GM23338 (cell line): ENCODE measurements around the gene CDK5RAP1. TPM values are rescaled to one million over a fixed set of nuclear protein-coding genes. Genes with fewer than 3 reads are reported as not detected.

Source experiments
- ATAC-seq: fragments of 200-7000 bp; cut with Tn5 transposase; 3 replicates; pipeline ENCODE4 v1.9.1; 2020
- DNase-seq: peaks from one replicate; pipeline ENCODE4 v3.0.0-alpha.2; 2015; ENCODE audit warnings: low spot score
- H2AFZ ChIP-seq: fragments of 200-600 bp; sonication (generic); 2 replicates; pipeline ENCODE4 v1.8.0; 2016; ENCODE audit warnings: antibody characterized with exemption, mild to moderate bottlenecking, moderate library complexity
- H3F3A ChIP-seq: fragments of 200-600 bp; sonication (generic); replicated peaks from 2 replicates; pipeline ENCODE4 v1.8.0; 2017; ENCODE audit warnings: antibody characterized with exemption, mixed run types, low read depth
- H3K27ac ChIP-seq: fragments of 200-600 bp; sonication (generic); 2 replicates; pipeline ENCODE4 v1.6.1; 2016; ENCODE audit warnings: low read depth
- H3K27me3 ChIP-seq: fragments of 200-600 bp; sonication (generic); 2 replicates; pipeline ENCODE4 v1.8.0; 2016; ENCODE audit warnings: mild to moderate bottlenecking, mixed run types, moderate library complexity; ENCODE audit not compliant: insufficient read depth
- H3K36me3 ChIP-seq: fragments of 200-600 bp; sonication (generic); 2 replicates; pipeline ENCODE4 v1.8.0; 2016; ENCODE audit warnings: mild to moderate bottlenecking; ENCODE audit not compliant: insufficient read depth
- H3K4me1 ChIP-seq: fragments of 200-600 bp; sonication (generic); 2 replicates; pipeline ENCODE4 v1.8.0; 2016; ENCODE audit warnings: mild to moderate bottlenecking, moderate library complexity; ENCODE audit not compliant: insufficient read depth
- H3K4me2 ChIP-seq: fragments of 200-600 bp; sonication (generic); 2 replicates; pipeline ENCODE4 v1.7.1; 2017; ENCODE audit warnings: mixed run types
- H3K4me3 ChIP-seq: fragments of 200-600 bp; sonication (generic); 2 replicates; pipeline ENCODE4 v1.6.1; 2016; ENCODE audit warnings: mixed run types
- H3K79me2 ChIP-seq: fragments of 200-600 bp; sonication (generic); replicated peaks from 2 replicates; pipeline ENCODE4 v1.8.0; 2017; ENCODE audit warnings: mild to moderate bottlenecking; ENCODE audit not compliant: insufficient read depth
- H3K9me2 ChIP-seq: fragments of 200-600 bp; sonication (generic); 2 replicates; pipeline ENCODE4 v1.8.0; 2017; ENCODE audit not compliant: insufficient read depth
- H4K20me1 ChIP-seq: fragments of 200-600 bp; sonication (generic); replicated peaks from 2 replicates; pipeline ENCODE4 v1.8.0; 2017; ENCODE audit warnings: mild to moderate bottlenecking; ENCODE audit not compliant: insufficient read depth
- H3K27ac Mint-ChIP-seq: 2 replicates; pipeline ENCODE4 v1.8.0; 2020; ENCODE audit warnings: inconsistent platforms, mild to moderate bottlenecking, moderate library complexity, mixed read lengths
- H3K27me3 Mint-ChIP-seq: 3 replicates; pipeline ENCODE4 v1.8.0; 2022; ENCODE audit warnings: low read depth, mild to moderate bottlenecking, moderate library complexity, mixed read lengths, inconsistent platforms; ENCODE audit not compliant: insufficient read depth, poor library complexity
- H3K36me3 Mint-ChIP-seq: 3 replicates; pipeline ENCODE4 v1.8.0; 2021; ENCODE audit warnings: low read depth, mild to moderate bottlenecking, inconsistent platforms, moderate library complexity, mixed read lengths
- H3K4me1 Mint-ChIP-seq: 3 replicates; pipeline ENCODE4 v1.8.0; 2020; ENCODE audit warnings: mild to moderate bottlenecking, inconsistent platforms, mixed read lengths
- H3K4me3 Mint-ChIP-seq: 3 replicates; pipeline ENCODE4 v1.8.0; 2021; ENCODE audit warnings: moderate library complexity, mild to moderate bottlenecking, inconsistent platforms, mixed read lengths
- H3K9me3 Mint-ChIP-seq: 3 replicates; pipeline ENCODE4 v1.8.0; 2020; ENCODE audit warnings: moderate library complexity, mild to moderate bottlenecking, inconsistent platforms, mixed read lengths
- CTCF ChIP-seq, 2 experiments: fragments of 200-600 bp in 1 of 2; sonication (generic) in 1 of 2; conservative IDR thresholded peaks; 2 replicates each; pipeline versions ENCODE4 v1.5.1 to v1.6.1; 2016 to 2017; ENCODE audit warnings: antibody characterized with exemption in 2 of 2, low read depth in 2 of 2, mild to moderate bottlenecking in 2 of 2, moderate library complexity in 1 of 2
- ETS1 ChIP-seq: IDR thresholded peaks from 2 replicates; pipeline ENCODE4 v1.6.1; 2016; ENCODE audit warnings: antibody characterized with exemption
- EZH2 ChIP-seq: fragments of 200-600 bp; sonication (generic); IDR thresholded peaks from one replicate; pipeline ENCODE4 v1.8.0; 2017; ENCODE audit warnings: antibody characterized with exemption, mild to moderate bottlenecking, low read depth; ENCODE audit not compliant: unreplicated experiment
- EZH2phosphoT487 ChIP-seq: fragments of 200-600 bp; sonication (generic); IDR thresholded peaks from one replicate; pipeline ENCODE4 v1.8.1; 2018; ENCODE audit warnings: antibody characterized with exemption; ENCODE audit not compliant: unreplicated experiment
- JUNB ChIP-seq: IDR thresholded peaks from one replicate; pipeline ENCODE4 v1.6.1; 2016; ENCODE audit warnings: antibody characterized with exemption; ENCODE audit not compliant: unreplicated experiment
- NANOG ChIP-seq: IDR thresholded peaks from 2 replicates; pipeline ENCODE4 v1.6.1; 2016; ENCODE audit warnings: antibody characterized with exemption, borderline replicate concordance
- POLR2AphosphoS5 ChIP-seq: IDR thresholded peaks from 2 replicates; pipeline ENCODE4 v1.6.1; 2016; ENCODE audit warnings: antibody characterized with exemption, low read depth
- STAT1 ChIP-seq: IDR thresholded peaks from one replicate; pipeline ENCODE4 v1.6.1; 2016; ENCODE audit warnings: antibody characterized with exemption; ENCODE audit not compliant: unreplicated experiment
- ZNF114 ChIP-seq: fragments of 250-450 bp; sonication (Bioruptor Pico); IDR thresholded peaks from 2 replicates; pipeline ENCODE4 v1.5.0; 2020; ENCODE audit warnings: mild to moderate bottlenecking, moderate library complexity
- ZNF462 ChIP-seq: fragments of 250-450 bp; sonication (Bioruptor Pico); IDR thresholded peaks from 2 replicates; pipeline ENCODE4 v1.5.0; 2020; ENCODE audit warnings: mild to moderate bottlenecking, moderate library complexity
- polyA plus RNA-seq: library from polyadenylated mRNA; unstranded; fragments of >200 nt; fragmentation: Nextera tagmentation; extraction: Ambion mirVana; gene quantifications from 2 replicates; pipeline ENCODE4 v1.2.1, GENCODE V29; 2016
- total RNA-seq: library from RNA; depleted of rRNA; stranded (reverse); fragments of >200 nt; shearing (Covaris generic); gene quantifications from 2 replicates; pipeline ENCODE4 v1.2.3, GENCODE V29; 2014

Gene CDK5RAP1
- total and polyA plus RNA-seq, 2 experiments from 2014 or later: 33.8 to 38.1 TPM

GRCh38 chr20:33411711-33412483 is 10.6 kb upstream of the CDK5RAP1 start (continued):
- TF ChIP-seq NANOG: no peak
- TF ChIP-seq EZH2phosphoT487: no peak
- TF ChIP-seq CTCF (conservative IDR thresholded peaks at IDR 0.05; ENCODE audit: low read depth in 2 of 2): no peak
- no peak for TF ChIP-seq JUNB

- H3K27ac Mint-ChIP-seq: no peak overlapping the region
- Histone ChIP-seq H3K27me3 (no peaks in the 10 kb centered on the region), H3K4me3 (no peak overlapping the region), H3K79me2 (no peaks in the 10 kb centered on the region), H3K27ac (no peak overlapping the region), H3K9me2 (no peaks in the 10 kb centered on the region), H2AFZ (no peak overlapping the region), H3K4me1 (no peaks in the 10 kb centered on the region), H4K20me1 (no peaks in the 10 kb centered on the region), H3F3A (no peaks in the 10 kb centered on the region), H3K4me2 (no peak overlapping the region), H3K36me3 (no peaks in the 10 kb centered on the region)
- H3K4me1 Mint-ChIP-seq: peaks cover 2% of the 10 kb centered on the region; the same call in 1 of the 3 replicates
- no peak for DNase-seq
- peaks cover 11% of the 10 kb centered on the region for H3K36me3 Mint-ChIP-seq
- H3K4me3 Mint-ChIP-seq: no peak overlapping the region
- H3K9me3 Mint-ChIP-seq: no peaks in the 10 kb centered on the region; the same call in 2 of the 3 replicates
- peaks cover 9% of the 10 kb centered on the region for H3K27me3 Mint-ChIP-seq
- ATAC-seq: no peak
- TF ChIP-seq POLR2AphosphoS5: no peak
- no peak for TF ChIP-seq STAT1
- TF ChIP-seq ETS1: no peak
- TF ChIP-seq JUNB: no peak
- TF ChIP-seq ZNF462 (CRISPR knock-in tag): no peak
- no peak for TF ChIP-seq EZH2
- no peak for TF ChIP-seq CTCF (conservative IDR thresholded peaks at IDR 0.05; ENCODE audit: low read depth in 2 of 2)
- TF ChIP-seq ZNF114 (CRISPR knock-in tag): no peak
Measured at GRCh38 chr20:33411242-33411641, 9.9 kb upstream of the CDK5RAP1 start.
